Tibial artery (tissue), 4 donors: ENCODE results near the gene LGR6.
"Not testable (repeated sequence)": the region's sequence is repeated elsewhere in the genome, so short reads cannot be mapped to it uniquely, and the experiment has no call there.

Experiments used
- DNase-seq, 2 donors: peaks; one replicate each; pipeline ENCODE4 v3.0.0-alpha.2; 2019
- H3K27ac ChIP-seq, 2 donors: fragments of 200-600 bp; sonication (generic) in 1 of 2; 1 replicate in 1 of 2; 2 replicates in 1 of 2; pipeline ENCODE4 v1.5.1; 2018 to 2019; ENCODE audit warnings: mild to moderate bottlenecking in 1 of 2
- H3K27me3 ChIP-seq, 2 donors: fragments of 200-600 bp; sonication (generic) in 1 of 2; one replicate each; pipeline versions ENCODE4 v1.5.1 to v1.6.0; 2016 to 2019
- H3K36me3 ChIP-seq, 3 donors: fragments of 200-600 bp; sonication (generic) in 2 of 3; one replicate each; pipeline ENCODE4 v1.5.1; 2016 to 2019; ENCODE audit warnings: mild to moderate bottlenecking in 2 of 3
- H3K4me1 ChIP-seq, 4 donors: fragments of 200-600 bp; sonication (generic) in 2 of 4; 1 replicate in 3 of 4; 2 replicates in 1 of 4; pipeline ENCODE4 v1.5.1; 2016 to 2019
- H3K4me3 ChIP-seq, 2 donors: fragments of 200-600 bp; sonication (generic) in 1 of 2; 1 replicate in 1 of 2; 2 replicates in 1 of 2; pipeline ENCODE4 v1.5.1; 2018 to 2019; ENCODE audit warnings: mild to moderate bottlenecking in 2 of 2
- H3K9me3 ChIP-seq, 3 donors: fragments of 200-600 bp; sonication (generic) in 1 of 3; one replicate each; pipeline ENCODE4 v1.5.1; 2016 to 2019
- intact Hi-C: fragments of 100-400 bp; cut with DNase I; formaldehyde crosslinking; loops from one replicate; pipeline ENCODE4 v1.15.0; 2023; ENCODE audit warnings: low total_unique reads
- TF ChIP-seq, protein P1 (sequence below), 2 experiments: fragments of 200-600 bp in 1 of 2; fragments of 450-650 bp in 1 of 2; IDR thresholded peaks; one replicate each; pipeline ENCODE4 v1.5.1; 2017 to 2019; ENCODE audit warnings: antibody characterized with exemption in 2 of 2, mild to moderate bottlenecking in 1 of 2, moderate library complexity in 1 of 2

The LGR6 gene

DNA sequence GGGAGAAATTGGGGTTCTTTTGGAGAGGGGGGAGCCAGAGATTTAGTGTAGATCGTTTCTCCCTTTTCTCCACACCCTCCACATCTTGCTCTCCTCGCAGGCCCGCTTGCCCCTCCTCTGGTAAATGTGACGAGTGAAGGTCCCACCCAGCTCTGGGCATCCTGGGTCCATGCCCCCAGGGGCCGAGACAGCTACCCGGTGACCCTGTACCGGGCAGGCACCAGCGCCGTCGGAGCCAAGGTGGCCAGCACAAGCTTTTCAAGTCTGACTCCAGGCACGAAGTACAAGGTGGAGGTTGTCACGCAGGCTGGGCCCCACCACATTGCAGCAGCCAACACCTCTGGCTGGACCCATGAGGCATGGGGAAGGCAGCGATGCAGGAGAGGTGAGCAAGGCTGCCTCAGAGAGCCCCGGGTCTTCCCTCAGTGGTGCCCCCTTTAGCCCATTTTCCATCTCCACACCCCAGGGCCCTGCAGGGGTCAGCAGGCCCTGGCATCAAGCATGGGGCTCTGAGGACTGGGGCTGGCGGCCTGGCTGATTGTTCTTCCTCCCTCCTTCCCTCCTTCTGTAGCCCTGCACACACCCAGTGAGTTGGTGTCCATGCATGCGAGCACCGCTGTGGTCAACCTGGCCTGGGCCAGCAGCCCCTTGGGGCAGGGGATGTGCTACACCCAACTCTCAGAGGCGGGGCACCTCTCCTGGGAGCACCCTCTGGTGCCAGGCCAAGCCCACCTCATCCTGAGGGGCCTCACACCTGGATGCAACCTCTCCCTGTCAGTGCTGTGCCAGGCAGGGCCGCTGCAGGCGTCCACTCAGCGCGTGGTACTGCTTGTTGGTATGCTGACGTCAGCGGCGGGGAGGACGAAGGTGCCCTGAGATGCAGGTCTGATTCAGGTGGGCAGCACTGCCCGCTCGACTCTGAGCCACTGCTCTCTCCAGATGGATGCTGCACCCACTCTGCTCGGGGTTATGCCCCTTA lies 16.4 kb upstream of the LGR6 start:
- TF ChIP-seq, protein P1, sequence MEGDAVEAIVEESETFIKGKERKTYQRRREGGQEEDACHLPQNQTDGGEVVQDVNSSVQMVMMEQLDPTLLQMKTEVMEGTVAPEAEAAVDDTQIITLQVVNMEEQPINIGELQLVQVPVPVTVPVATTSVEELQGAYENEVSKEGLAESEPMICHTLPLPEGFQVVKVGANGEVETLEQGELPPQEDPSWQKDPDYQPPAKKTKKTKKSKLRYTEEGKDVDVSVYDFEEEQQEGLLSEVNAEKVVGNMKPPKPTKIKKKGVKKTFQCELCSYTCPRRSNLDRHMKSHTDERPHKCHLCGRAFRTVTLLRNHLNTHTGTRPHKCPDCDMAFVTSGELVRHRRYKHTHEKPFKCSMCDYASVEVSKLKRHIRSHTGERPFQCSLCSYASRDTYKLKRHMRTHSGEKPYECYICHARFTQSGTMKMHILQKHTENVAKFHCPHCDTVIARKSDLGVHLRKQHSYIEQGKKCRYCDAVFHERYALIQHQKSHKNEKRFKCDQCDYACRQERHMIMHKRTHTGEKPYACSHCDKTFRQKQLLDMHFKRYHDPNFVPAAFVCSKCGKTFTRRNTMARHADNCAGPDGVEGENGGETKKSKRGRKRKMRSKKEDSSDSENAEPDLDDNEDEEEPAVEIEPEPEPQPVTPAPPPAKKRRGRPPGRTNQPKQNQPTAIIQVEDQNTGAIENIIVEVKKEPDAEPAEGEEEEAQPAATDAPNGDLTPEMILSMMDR (IDR thresholded peaks at IDR 0.05) = no peak

DNA sequence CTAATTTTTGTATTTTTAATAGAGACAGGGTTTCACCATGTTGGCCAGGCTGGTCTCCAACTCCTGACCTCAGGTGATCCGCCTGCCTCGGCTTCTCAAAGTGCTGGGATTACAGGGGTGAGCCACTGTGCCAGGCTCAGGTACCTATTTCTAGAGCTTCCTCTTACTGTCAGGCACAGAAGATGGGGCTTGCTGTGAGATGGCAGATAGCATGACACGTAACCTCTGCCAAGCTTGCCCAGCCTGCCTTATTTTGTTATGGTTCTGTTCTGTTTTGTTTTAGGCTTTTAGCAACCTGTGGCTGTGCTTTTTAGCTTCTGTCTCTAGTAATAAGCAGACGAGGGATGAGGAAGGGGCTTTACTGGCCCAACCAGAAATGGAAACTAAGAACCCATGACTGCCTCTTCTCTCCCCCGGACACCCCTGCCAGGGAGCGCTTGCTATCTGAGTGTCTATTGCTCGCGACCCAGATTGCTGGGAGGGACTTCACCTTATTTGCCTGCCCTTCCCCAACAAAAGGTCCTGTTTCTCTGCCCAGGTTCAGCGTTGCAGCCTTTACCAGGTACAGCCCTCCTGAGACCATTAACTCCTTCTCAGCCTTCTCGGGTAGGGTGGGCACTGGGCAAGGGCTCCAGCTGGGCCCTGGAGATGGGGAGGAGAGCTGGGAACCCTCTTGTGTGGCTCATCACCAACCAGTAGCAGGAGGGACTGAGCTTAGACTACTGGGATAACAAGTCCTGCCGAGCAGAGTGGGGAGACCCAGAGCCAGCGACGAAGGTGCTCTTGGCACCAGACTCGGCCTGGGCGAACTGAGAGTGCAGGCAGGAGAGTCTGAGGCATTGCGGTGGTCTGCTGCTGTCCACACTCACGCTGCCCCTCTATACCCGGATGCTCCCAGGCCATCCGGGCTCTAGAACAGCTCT lies 13.5 kb upstream of the LGR6 start:
- Histone ChIP-seq H3K4me3 (no peak overlapping the region), H3K27me3 (peaks cover 0 to 39% of the 10 kb centered on the region in 2 donors), H3K27ac (no peak overlapping the region), H3K9me3 (no peaks in the 10 kb centered on the region), H3K4me1 (peaks cover 0 to 8% (median 7%) of the 10 kb centered on the region in 4 donors), H3K36me3 (no peaks in the 10 kb centered on the region)
- intact Hi-C loops = loop anchor here (10.0 kb wide), 1 partner anchor 535 kb away; the partner anchor contains the start of gene SYT2
- DNase-seq = no peak
- TF ChIP-seq, protein P1 (IDR thresholded peaks at IDR 0.05) = no peak

More for the DNA sequence above, 16.4 kb upstream of the LGR6 start:
- H3K27ac ChIP-seq = no peak overlapping the region
- H3K27me3 ChIP-seq = peaks cover 0 to 23% of the 10 kb centered on the region in 2 donors
- intact Hi-C loops = no loop called here
- no peak for DNase-seq
- H3K4me1 ChIP-seq = no peaks in the 10 kb centered on the region
- no peaks in the 10 kb centered on the region for H3K9me3 ChIP-seq
- H3K4me3 ChIP-seq = no peak overlapping the region
- no peaks in the 10 kb centered on the region for H3K36me3 ChIP-seq

DNA sequence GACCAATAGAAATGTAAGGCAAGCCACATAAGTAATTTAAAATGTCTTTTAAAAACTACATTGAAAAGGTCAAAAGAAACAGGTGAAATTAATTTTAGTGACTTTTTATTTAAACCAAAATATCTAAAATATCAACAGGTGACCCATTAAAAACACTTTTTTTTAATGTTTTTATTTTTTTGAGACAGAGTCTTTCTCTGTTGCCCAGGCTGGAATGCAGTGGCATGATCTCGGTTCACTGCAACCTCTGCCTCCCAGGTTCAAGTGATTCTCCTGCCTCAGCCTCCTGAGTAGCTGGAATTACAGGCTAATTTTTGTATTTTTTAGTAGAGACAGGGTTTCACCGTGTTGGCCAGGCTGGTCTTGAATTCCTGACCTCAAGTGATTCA lies 12.9 kb upstream of the LGR6 start:
- Histone ChIP-seq H3K4me1 (peaks cover 0 to 11% (median 8%) of the 10 kb centered on the region in 4 donors), H3K27me3 (peaks cover 0 to 39% of the 10 kb centered on the region in 2 donors)
- intact Hi-C loops = loop anchor here (10.0 kb wide), 1 partner anchor 534 kb away; the partner anchor contains the start of gene SYT2
- not testable (repeated sequence) for H3K9me3 ChIP-seq, H3K36me3 ChIP-seq, H3K27ac ChIP-seq, H3K4me3 ChIP-seq, DNase-seq

DNA sequence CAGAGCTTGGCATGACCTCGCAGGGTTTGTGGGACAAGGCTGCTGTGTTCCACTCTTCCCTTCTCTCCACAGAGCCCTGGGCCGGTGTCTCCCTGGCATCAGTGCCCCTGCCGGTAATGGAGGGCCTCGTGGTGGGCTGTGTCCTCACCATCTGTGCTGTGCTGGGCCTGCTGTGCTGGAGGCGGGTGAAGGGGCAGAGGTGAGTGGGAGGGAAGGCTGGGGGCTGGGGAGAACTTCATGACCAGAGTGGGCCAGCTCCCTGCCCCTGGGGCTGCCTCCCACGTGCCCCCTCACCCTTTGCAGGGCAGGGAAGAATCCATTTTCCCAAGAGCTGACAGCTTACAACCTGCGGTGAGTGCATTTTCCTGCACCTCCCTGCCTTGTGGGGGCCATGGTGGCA lies 12.0 kb upstream of the LGR6 start:
- intact Hi-C loops = loop anchor here (10.0 kb wide), 1 partner anchor 533 kb away; the partner anchor contains the start of gene SYT2
- Histone ChIP-seq H3K9me3 (no peaks in the 10 kb centered on the region), H3K36me3 (no peaks in the 10 kb centered on the region), H3K4me1 (peaks cover 0 to 11% (median 8%) of the 10 kb centered on the region in 4 donors), H3K4me3 (no peak overlapping the region), H3K27me3 (peaks cover 0 to 39% of the 10 kb centered on the region in 2 donors), H3K27ac (no peak overlapping the region)
- TF ChIP-seq, protein P1 (IDR thresholded peaks at IDR 0.05) = no peak
- DNase-seq = no peak

DNA sequence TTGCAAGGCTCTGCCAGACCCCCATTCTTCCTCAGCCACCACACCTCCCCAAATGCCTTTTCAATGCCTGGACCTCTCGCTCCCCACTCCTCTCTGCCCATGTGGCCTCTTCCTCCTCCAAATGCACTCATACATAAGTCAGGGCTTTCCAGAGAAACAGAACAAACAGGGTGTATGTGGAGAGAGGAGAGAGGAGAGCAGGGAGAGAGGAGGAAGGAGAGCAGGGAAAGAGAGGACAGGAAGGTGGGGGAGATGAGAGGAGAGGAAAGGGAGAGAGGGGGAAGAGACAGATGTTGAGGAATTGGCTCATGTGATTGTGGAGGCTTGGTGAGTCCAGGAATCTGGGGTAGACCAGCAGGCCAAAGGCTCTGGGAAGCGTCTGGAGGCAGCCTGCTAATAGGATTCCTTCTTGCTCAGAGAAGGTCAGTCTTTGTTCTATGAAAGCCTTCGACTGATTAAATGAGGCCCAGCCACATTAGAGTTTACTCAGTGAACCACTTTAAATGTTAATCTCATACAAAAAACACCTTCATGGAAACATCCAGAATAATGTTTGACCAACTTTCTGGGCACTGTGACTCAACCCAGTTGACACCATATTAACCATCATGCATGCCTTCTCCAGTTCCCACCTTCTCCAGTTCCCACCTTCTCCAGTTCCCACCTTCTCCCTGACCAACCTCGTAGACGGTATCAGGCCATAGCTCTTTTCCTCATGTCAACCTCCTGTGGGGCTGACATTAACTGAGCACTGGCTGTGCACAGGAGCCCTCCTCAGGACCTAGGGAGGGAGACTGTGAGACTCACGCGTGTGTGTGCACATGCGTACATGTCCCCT lies 11.3 kb upstream of the LGR6 start:
- H3K27me3 ChIP-seq = peaks cover 0 to 39% of the 10 kb centered on the region in 2 donors
- H3K4me3 ChIP-seq = no peak overlapping the region
- peaks cover 0 to 11% (median 8%) of the 10 kb centered on the region in 4 donors for H3K4me1 ChIP-seq
- H3K36me3 ChIP-seq = no peaks in the 10 kb centered on the region
- TF ChIP-seq, protein P1 (IDR thresholded peaks at IDR 0.05) = no peak
- intact Hi-C loops = loop anchor here (10.0 kb wide), 1 partner anchor 533 kb away; the partner anchor contains the start of gene SYT2
- no peaks in the 10 kb centered on the region for H3K9me3 ChIP-seq
- no peak overlapping the region for H3K27ac ChIP-seq
- no peak for DNase-seq
